Measurements from ENCODE around the gene COL4A4.
"Not testable (repeated sequence)": the region's sequence is repeated elsewhere in the genome, so short reads cannot be mapped to it uniquely, and the experiment has no call there.

Gene COL4A4

DNA sequence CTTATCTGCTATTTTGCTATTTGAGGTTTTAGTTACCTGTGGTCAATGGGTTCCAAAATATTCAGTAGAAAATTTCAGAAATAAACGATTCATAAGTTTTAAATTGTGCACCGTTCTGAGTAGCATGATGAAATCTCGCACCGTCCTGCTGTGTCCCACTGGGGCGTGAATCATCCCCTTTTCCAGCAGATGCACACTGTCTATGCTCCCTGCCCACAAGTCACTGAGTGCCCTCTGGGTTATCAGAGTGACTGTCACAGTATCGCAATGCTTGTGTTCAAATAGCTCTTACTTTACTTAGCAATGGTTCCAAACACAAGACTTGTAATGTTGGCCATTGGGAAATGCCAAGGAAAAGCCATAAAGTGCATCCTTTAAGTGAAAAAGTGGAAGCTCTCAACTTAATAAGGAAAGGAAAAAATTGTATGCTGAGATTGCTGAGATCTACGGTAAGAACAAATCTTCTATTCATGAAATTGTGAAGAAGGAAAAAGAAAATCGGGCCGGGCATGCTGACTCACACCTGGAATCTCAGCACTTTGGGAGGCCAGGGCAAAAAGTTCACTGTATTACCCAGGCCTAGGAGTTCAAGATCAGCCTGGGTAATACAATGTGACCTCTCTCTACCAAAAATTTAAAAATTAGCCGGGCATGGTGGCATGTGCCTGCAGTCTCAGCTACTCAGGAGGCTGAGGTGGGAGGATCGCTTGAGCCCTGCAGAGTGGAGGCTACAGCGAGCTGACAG, 13.8 kb upstream of the COL4A4 start:
- Histone ChIP-seq H3K4me2 (ENCODE audit: insufficient read depth, low read length) (no peak overlapping the region), H3K9ac (ENCODE audit: low read depth, low read length) (no peak overlapping the region), H2AFZ (ENCODE audit: low read depth, low read length) (no peak overlapping the region), H3K79me2 (ENCODE audit: insufficient read depth, low read length) (no peaks in the 10 kb centered on the region), H3K27me3 (ENCODE audit: insufficient read depth, low read length, poor library complexity) (no peaks in the 10 kb centered on the region), H3K4me3 (ENCODE audit: low read depth in 1 of 2, low read length in 2 of 2) (no peak overlapping the region), H4K20me1 (ENCODE audit: insufficient read depth, low read length) (no peaks in the 10 kb centered on the region), H3K4me1 (ENCODE audit: insufficient read depth, low read length) (no peaks in the 10 kb centered on the region), H3K36me3 (ENCODE audit: insufficient read depth, low read length) (no peaks in the 10 kb centered on the region), H3K27ac (ENCODE audit: low read length) (no peak overlapping the region), H3K9me3 (ENCODE audit: insufficient read depth, low read length, severe bottlenecking) (no peaks in the 10 kb centered on the region)
- TF ChIP-seq, protein P1, sequence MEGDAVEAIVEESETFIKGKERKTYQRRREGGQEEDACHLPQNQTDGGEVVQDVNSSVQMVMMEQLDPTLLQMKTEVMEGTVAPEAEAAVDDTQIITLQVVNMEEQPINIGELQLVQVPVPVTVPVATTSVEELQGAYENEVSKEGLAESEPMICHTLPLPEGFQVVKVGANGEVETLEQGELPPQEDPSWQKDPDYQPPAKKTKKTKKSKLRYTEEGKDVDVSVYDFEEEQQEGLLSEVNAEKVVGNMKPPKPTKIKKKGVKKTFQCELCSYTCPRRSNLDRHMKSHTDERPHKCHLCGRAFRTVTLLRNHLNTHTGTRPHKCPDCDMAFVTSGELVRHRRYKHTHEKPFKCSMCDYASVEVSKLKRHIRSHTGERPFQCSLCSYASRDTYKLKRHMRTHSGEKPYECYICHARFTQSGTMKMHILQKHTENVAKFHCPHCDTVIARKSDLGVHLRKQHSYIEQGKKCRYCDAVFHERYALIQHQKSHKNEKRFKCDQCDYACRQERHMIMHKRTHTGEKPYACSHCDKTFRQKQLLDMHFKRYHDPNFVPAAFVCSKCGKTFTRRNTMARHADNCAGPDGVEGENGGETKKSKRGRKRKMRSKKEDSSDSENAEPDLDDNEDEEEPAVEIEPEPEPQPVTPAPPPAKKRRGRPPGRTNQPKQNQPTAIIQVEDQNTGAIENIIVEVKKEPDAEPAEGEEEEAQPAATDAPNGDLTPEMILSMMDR (IDR thresholded peaks at IDR 0.05; ENCODE audit: borderline replicate concordance, extremely low read depth, low read length, poor library complexity, severe bottlenecking), result no peak
- no peak for TF ChIP-seq EZH2 (IDR thresholded peaks at IDR 0.05; ENCODE audit: borderline replicate concordance, low read depth, low read length, severe bottlenecking)
- no peak for ATAC-seq (ENCODE audit: insufficient read depth, low read depth)
- DNase-seq, result no peak

DNA sequence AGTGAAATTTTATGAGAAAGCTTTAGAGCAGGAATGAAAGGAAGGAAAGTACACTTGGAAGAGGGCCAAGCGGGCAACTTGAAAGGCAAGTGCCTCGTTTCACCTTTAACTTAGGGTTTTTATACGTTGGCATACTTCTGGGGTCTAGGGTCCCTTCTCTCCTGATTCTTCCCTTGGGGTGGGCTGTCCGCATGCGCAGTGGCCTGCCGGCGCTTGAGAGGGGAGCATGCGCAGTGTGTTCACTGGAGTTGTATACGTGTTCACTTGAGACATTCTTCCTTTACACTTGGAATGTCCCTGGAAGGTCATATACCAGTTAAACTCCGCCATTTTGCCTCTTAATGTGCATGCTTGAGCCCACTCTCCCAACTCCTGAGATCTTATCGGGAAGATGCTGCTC, 7.8 kb upstream of the COL4A4 start:
- H3K4me2 ChIP-seq (ENCODE audit: insufficient read depth, low read length); H3K4me1 ChIP-seq (ENCODE audit: insufficient read depth, low read length); ATAC-seq (ENCODE audit: insufficient read depth, low read depth); H2AFZ ChIP-seq (ENCODE audit: low read depth, low read length); H3K4me3 ChIP-seq (ENCODE audit: low read depth in 1 of 2, low read length in 2 of 2); H3K79me2 ChIP-seq (ENCODE audit: insufficient read depth, low read length); H3K9ac ChIP-seq (ENCODE audit: low read depth, low read length); H4K20me1 ChIP-seq (ENCODE audit: insufficient read depth, low read length); H3K27me3 ChIP-seq (ENCODE audit: insufficient read depth, low read length, poor library complexity); DNase-seq; H3K36me3 ChIP-seq (ENCODE audit: insufficient read depth, low read length); H3K27ac ChIP-seq (ENCODE audit: low read length); H3K9me3 ChIP-seq (ENCODE audit: insufficient read depth, low read length, severe bottlenecking): not testable (repeated sequence)

DNA sequence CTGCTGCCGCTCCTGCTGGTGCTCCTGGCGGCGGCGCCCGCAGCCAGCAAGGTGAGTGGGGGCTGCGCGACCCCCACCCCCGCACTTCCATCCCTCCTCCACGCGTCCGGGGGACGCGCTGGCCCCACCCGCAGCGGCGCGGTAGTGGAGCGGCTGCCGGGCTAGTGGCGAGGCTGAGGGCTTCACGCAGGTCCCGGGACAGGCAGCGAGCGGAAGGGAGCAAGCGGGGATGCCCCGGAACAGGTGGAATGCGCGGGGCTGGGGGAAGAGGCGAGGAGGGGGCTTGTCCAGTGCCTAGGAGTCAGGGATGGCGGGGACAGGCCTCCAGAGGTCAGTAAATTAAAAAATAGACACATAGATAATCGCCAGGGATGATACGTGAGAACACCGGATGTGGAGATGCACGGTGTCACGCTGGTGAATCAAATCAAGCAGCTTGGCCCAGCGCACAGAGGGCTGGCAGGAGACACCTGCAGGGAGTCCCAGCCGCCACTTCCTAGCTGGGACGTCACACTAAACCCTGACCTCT, 822 bp upstream of the COL4A4 start:
- H3K4me3 ChIP-seq (ENCODE audit: low read depth in 1 of 2, low read length in 2 of 2), result no peak overlapping the region
- H3K9ac ChIP-seq (ENCODE audit: low read depth, low read length), result no peak overlapping the region
- H2AFZ ChIP-seq (ENCODE audit: low read depth, low read length), result no peak overlapping the region
- H3K4me1 ChIP-seq (ENCODE audit: insufficient read depth, low read length), result no peaks in the 10 kb centered on the region
- H3K36me3 ChIP-seq (ENCODE audit: insufficient read depth, low read length), result no peaks in the 10 kb centered on the region
- H3K27ac ChIP-seq (ENCODE audit: low read length), result no peak overlapping the region
- no peak for DNase-seq
- no peaks in the 10 kb centered on the region for H3K9me3 ChIP-seq (ENCODE audit: insufficient read depth, low read length, severe bottlenecking)
- no peaks in the 10 kb centered on the region for H3K27me3 ChIP-seq (ENCODE audit: insufficient read depth, low read length, poor library complexity)
- no peak for ATAC-seq (ENCODE audit: insufficient read depth, low read depth)
- no peaks in the 10 kb centered on the region for H3K79me2 ChIP-seq (ENCODE audit: insufficient read depth, low read length)
- no peaks in the 10 kb centered on the region for H4K20me1 ChIP-seq (ENCODE audit: insufficient read depth, low read length)
- no peak overlapping the region for H3K4me2 ChIP-seq (ENCODE audit: insufficient read depth, low read length)
- TF ChIP-seq, protein P1 (IDR thresholded peaks at IDR 0.05; ENCODE audit: borderline replicate concordance, extremely low read depth, low read length, poor library complexity, severe bottlenecking), result no peak
- TF ChIP-seq EZH2 (IDR thresholded peaks at IDR 0.05; ENCODE audit: borderline replicate concordance, low read depth, low read length, severe bottlenecking), result no peak

DNA sequence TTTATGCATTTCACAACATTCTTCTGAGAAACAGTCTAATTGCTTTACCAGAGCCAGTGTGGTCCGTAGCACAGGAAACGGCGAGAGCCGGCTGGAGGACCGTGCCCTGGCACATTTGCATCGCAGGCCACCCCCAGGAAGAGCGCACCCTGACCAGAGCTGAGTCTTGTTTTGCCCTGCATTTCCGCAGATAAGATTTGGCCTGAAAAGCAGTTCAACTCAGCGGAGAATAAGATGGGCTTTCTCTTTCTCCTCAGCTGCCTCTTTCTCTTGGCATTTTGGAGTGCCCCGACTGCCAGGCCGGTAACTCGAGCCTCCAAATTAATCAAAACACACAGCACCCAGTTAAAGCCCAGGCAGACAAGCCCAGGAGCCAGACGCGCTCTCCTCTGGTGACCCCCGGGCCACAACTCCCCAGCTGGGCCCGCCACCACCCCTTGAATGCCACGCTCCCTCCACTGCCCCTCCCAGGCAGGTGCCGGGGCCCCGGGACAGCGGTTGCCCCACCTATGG, 464 bp downstream of the COL4A4 start:
- no peak for TF ChIP-seq EZH2 (IDR thresholded peaks at IDR 0.05; ENCODE audit: borderline replicate concordance, low read depth, low read length, severe bottlenecking)
- TF ChIP-seq, protein P1 (IDR thresholded peaks at IDR 0.05; ENCODE audit: borderline replicate concordance, extremely low read depth, low read length, poor library complexity, severe bottlenecking), result no peak
- H3K27me3 ChIP-seq (ENCODE audit: insufficient read depth, low read length, poor library complexity), result no peaks in the 10 kb centered on the region
- H3K36me3 ChIP-seq (ENCODE audit: insufficient read depth, low read length), result no peaks in the 10 kb centered on the region
- H4K20me1 ChIP-seq (ENCODE audit: insufficient read depth, low read length), result no peaks in the 10 kb centered on the region
- H2AFZ ChIP-seq (ENCODE audit: low read depth, low read length), result no peak overlapping the region
- H3K79me2 ChIP-seq (ENCODE audit: insufficient read depth, low read length), result no peaks in the 10 kb centered on the region
- H3K9me3 ChIP-seq (ENCODE audit: insufficient read depth, low read length, severe bottlenecking), result no peaks in the 10 kb centered on the region
- H3K4me1 ChIP-seq (ENCODE audit: insufficient read depth, low read length), result no peaks in the 10 kb centered on the region
- H3K4me3 ChIP-seq (ENCODE audit: low read depth in 1 of 2, low read length in 2 of 2), result no peak overlapping the region
- H3K9ac ChIP-seq (ENCODE audit: low read depth, low read length), result no peak overlapping the region
- DNase-seq, result no peak
- H3K27ac ChIP-seq (ENCODE audit: low read length), result no peak overlapping the region
- H3K4me2 ChIP-seq (ENCODE audit: insufficient read depth, low read length), result no peak overlapping the region
- no peak for ATAC-seq (ENCODE audit: insufficient read depth, low read depth)

Data from DND-41 (cell line).